Body of pancreas (tissue), 4 donors: ENCODE measurements around the gene CHN1. TPM values are rescaled to one million over a fixed set of nuclear protein-coding genes. Genes with fewer than 3 reads are reported as not detected.

Experiments
- ATAC-seq: fragments of 150-250 bp; one replicate; pipeline ENCODE4 v1.9.1; 2016
- DNase-seq, 4 donors: peaks; one replicate each; pipeline ENCODE4 v3.0.0-alpha.2; 2019
- H3K27ac ChIP-seq, 4 donors: fragments of 200-600 bp; sonication (generic); 1 replicate in 3 of 4; 2 replicates in 1 of 4; pipeline versions ENCODE4 v1.5.1 to v1.6.1; 2016 to 2019; ENCODE audit warnings: mild to moderate bottlenecking in 1 of 4, mixed read lengths in 1 of 4, moderate library complexity in 1 of 4
- H3K27me3 ChIP-seq, 2 donors: fragments of 200-600 bp; sonication (generic); one replicate each; pipeline ENCODE4 v1.6.0; 2016; ENCODE audit warnings: mild to moderate bottlenecking in 1 of 2
- H3K36me3 ChIP-seq, 2 donors: fragments of 200-600 bp; sonication (generic); replicated peaks in 1 of 2; 2 replicates each; pipeline ENCODE4 v1.5.1; 2016; ENCODE audit warnings: low read depth in 2 of 2; ENCODE audit not compliant: insufficient read depth in 1 of 2
- H3K4me1 ChIP-seq: fragments of 200-600 bp; sonication (generic); one replicate; pipeline ENCODE4 v1.6.0; 2016
- H3K4me3 ChIP-seq, 2 donors: fragments of 200-600 bp; sonication (generic); 1 replicate in 1 of 2; 2 replicates in 1 of 2; pipeline ENCODE4 v1.5.1; 2016 to 2019
- H3K9me3 ChIP-seq, 3 donors: fragments of 200-600 bp; sonication (generic); 1 replicate in 2 of 3; 2 replicates in 1 of 3; pipeline ENCODE4 v1.5.1; 2016
- POLR2A ChIP-seq, 3 donors: fragments of 450-650 bp; IDR thresholded peaks; one replicate each; pipeline ENCODE4 v1.6.1; 2016; ENCODE audit warnings: antibody characterized with exemption in 3 of 3, mild to moderate bottlenecking in 2 of 3
- WGBS, 2 donors: methylation state at CpG; one replicate each; pipeline ENCODE4 v1.1.5; 2017; 5-methylcytosine and 5-hydroxymethylcytosine counted together
- intact Hi-C: fragments of 100-400 bp; cut with DNase I; formaldehyde crosslinking; loops from one replicate; pipeline ENCODE4 v1.15.1; 2023
- total RNA-seq, 2 donors: library from RNA; depleted of rRNA; stranded (reverse); fragments of >200 nt; gene quantifications; one replicate each; pipeline ENCODE4 v1.1.0, GENCODE V29; 2016
- TF ChIP-seq, protein P1 (sequence below), 7 experiments: fragments of 450-650 bp in 4 of 7; fragments of 200-600 bp in 3 of 7; sonication (generic) in 3 of 7; IDR thresholded peaks; one replicate each; pipeline ENCODE4 v1.5.1; 2016 to 2019; ENCODE audit warnings: antibody characterized with exemption in 7 of 7

The CHN1 gene
- total RNA-seq, 2 donors from 2014 or later: 2.9 to 11.9 TPM

DNA sequence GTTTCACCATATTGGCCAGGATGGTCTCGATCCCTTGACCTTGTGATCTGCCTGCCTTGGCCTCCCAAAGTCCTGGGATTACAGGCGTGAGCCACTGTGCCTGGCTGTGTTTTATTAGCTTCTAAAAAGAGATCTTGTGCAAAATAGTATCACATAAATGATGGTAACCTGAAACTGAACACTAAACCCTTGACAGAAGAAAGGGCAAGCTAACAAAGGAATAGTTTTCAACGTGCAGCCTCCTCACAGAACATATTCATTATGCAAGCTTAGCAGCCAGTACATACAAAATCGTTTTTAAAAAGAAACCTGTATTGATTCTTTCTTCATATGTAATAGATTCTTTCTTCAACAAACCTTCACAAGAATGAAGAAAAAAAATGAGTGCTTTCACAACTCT lies 20.6 kb downstream of the CHN1 start:
- H3K4me1 ChIP-seq: no peaks in the 10 kb centered on the region
- WGBS, 2 donors: 63 to 79% methylated on average over 4 of the region's 4 CpGs
- intact Hi-C loops: no loop called here

DNA sequence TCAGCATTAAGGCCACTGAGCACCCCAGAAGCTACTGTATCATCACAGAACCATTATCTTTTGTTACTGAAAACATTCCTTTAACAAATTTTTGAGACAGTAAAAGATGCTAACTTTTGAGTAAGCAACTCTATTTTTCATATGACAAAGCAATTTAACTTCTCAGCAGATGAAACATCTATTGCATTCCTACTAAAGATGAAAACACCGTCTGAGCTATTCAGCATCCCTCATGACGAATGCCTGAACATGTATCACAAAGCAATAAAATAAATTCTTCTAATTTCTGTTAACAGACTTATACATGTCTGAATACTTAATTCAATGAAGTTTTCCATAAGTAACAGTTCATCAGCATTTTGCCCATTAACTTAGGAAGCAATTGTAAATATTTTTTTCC lies 23.9 kb downstream of the CHN1 start:
- ATAC-seq (no peak), DNase-seq (no peak)
- TF ChIP-seq, protein P1, sequence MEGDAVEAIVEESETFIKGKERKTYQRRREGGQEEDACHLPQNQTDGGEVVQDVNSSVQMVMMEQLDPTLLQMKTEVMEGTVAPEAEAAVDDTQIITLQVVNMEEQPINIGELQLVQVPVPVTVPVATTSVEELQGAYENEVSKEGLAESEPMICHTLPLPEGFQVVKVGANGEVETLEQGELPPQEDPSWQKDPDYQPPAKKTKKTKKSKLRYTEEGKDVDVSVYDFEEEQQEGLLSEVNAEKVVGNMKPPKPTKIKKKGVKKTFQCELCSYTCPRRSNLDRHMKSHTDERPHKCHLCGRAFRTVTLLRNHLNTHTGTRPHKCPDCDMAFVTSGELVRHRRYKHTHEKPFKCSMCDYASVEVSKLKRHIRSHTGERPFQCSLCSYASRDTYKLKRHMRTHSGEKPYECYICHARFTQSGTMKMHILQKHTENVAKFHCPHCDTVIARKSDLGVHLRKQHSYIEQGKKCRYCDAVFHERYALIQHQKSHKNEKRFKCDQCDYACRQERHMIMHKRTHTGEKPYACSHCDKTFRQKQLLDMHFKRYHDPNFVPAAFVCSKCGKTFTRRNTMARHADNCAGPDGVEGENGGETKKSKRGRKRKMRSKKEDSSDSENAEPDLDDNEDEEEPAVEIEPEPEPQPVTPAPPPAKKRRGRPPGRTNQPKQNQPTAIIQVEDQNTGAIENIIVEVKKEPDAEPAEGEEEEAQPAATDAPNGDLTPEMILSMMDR (IDR thresholded peaks at IDR 0.05): no peak
- no peak for TF ChIP-seq POLR2A (IDR thresholded peaks at IDR 0.05)
- intact Hi-C loops: no loop called here
- no peaks in the 10 kb centered on the region for H3K9me3 ChIP-seq
- H3K4me1 ChIP-seq: no peaks in the 10 kb centered on the region
- no peaks in the 10 kb centered on the region for H3K27me3 ChIP-seq
- H3K36me3 ChIP-seq: no peaks in the 10 kb centered on the region
- WGBS, 2 donors: 80 to 83% methylated on average over 2 of the region's 2 CpGs
- no peak overlapping the region for H3K4me3 ChIP-seq
- no peak overlapping the region for H3K27ac ChIP-seq

More for the DNA sequence above, 20.6 kb downstream of the CHN1 start:
- TF ChIP-seq POLR2A (IDR thresholded peaks at IDR 0.05): no peak
- TF ChIP-seq, protein P1 (IDR thresholded peaks at IDR 0.05): no peak
- Histone ChIP-seq H3K27ac (no peak overlapping the region), H3K4me3 (no peak overlapping the region), H3K27me3 (no peaks in the 10 kb centered on the region), H3K36me3 (no peaks in the 10 kb centered on the region), H3K9me3 (no peaks in the 10 kb centered on the region)
- no peak for DNase-seq
- no peak for ATAC-seq

- TF ChIP-seq POLR2A (IDR thresholded peaks at IDR 0.05): no peak
- TF ChIP-seq, protein P1 (IDR thresholded peaks at IDR 0.05): no peak
- intact Hi-C loops: no loop called here
Observed at GRCh38 chr2:174979996-174980395, 25.2 kb downstream of the CHN1 start.

DNA sequence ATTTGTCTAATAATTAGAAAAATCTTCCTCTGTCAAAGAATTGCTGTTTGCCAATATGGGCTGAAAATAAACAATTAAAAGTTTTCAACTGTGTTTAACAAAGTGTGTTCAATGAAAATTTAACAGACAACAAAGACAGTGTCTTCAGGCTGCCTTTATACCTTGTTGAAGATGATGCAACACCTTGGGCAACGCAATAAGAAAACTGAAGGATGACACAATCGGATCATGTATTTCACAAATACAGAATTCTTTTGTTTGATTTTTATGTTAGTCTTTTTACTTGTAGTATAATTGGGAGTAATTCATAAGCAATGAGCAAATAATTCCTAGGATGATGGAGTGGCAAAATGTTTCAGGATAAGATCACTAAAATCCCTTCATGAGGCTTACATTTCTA lies 27.8 kb downstream of the CHN1 start:
- Histone ChIP-seq H3K27ac (no peak overlapping the region), H3K4me3 (no peak overlapping the region), H3K27me3 (no peaks in the 10 kb centered on the region), H3K36me3 (no peaks in the 10 kb centered on the region), H3K4me1 (peaks cover 4% of the 10 kb centered on the region), H3K9me3 (no peaks in the 10 kb centered on the region)
- intact Hi-C loops: no loop called here
- no peak for ATAC-seq
- DNase-seq: no peak
- WGBS, 2 donors: 89 to 93% methylated on average over 2 of the region's 2 CpGs
- no peak for TF ChIP-seq POLR2A (IDR thresholded peaks at IDR 0.05)
- TF ChIP-seq, protein P1 (IDR thresholded peaks at IDR 0.05): no peak

More at GRCh38 chr2:174979996-174980395, 25.2 kb downstream of the CHN1 start:
- 84 to 88% methylated on average over 1 of the region's 1 CpG for WGBS, 2 donors
- no peaks in the 10 kb centered on the region for H3K4me1 ChIP-seq
- no peaks in the 10 kb centered on the region for H3K9me3 ChIP-seq
- ATAC-seq (no peak), DNase-seq (no peak)
- no peaks in the 10 kb centered on the region for H3K27me3 ChIP-seq
- no peak overlapping the region for H3K4me3 ChIP-seq
- H3K36me3 ChIP-seq: no peaks in the 10 kb centered on the region
- no peak overlapping the region for H3K27ac ChIP-seq

- peaks cover 7% of the 10 kb centered on the region for H3K4me1 ChIP-seq
- intact Hi-C loops: no loop called here
- no peaks in the 10 kb centered on the region for H3K36me3 ChIP-seq
- H3K4me3 ChIP-seq: no peak overlapping the region
- H3K27ac ChIP-seq: no peak overlapping the region
- ATAC-seq (no peak), DNase-seq (no peak)
- no peaks in the 10 kb centered on the region for H3K27me3 ChIP-seq
- H3K9me3 ChIP-seq: no peaks in the 10 kb centered on the region
- WGBS, 2 donors: 91 to 93% methylated on average over 4 of the region's 4 CpGs
- no peak for TF ChIP-seq POLR2A (IDR thresholded peaks at IDR 0.05)
- TF ChIP-seq, protein P1 (IDR thresholded peaks at IDR 0.05): no peak
Observed at GRCh38 chr2:174974131-174974530, 31.1 kb downstream of the CHN1 start.
